CD4-positive, alpha-beta T cell treated with Interleukin-15 for 4 hours (primary cell): Measurements from ENCODE around the gene ZNF780B.
"Not testable (repeated sequence)": the region's sequence is repeated elsewhere in the genome, so short reads cannot be mapped to it uniquely, and the experiment has no call there.

Experiments used
- DNase-seq: peaks from one replicate; pipeline ENCODE4 v3.0.0-alpha.2; 2020; ENCODE audit warnings: low spot score

ZNF780B gene

DNA sequence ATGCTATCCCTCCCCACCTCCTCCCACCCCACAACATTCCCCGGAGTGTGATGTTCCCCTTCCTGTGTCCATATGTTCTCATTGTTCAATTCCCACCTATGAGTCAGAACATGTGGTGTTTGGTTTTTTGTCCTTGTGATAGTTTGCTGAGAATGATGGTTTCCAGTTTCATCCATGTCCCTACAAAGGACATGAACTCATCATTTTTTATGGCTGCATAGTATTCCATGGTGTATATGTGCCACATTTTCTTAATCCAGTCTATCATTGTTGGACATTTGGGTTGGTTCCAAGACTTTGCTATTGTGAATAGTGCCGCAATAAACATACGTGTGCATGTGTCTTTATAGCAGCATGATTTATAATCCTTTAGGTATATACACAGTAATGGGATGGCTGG lies 18.0 kb downstream of the ZNF780B start:
- DNase-seq: not testable (repeated sequence)

DNA sequence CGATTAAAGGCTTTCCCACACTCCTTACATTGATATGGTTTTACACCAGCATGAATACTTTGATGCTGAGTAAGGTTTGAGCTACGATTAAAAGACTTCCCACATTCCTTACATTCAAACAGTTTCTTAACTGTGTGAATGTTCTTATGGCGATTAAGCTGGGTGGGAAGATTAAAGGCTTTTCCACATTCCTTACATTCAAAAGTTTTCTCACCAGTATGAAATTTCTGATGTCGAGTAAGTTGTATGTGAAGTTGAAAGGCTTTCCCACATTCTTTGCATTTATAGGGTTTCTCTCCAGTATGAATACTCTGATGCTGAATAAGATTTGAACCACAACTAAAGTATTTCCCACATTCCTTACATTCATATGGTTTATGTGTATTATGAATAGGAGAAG lies 20.0 kb downstream of the ZNF780B start:
- no peak for DNase-seq

DNA sequence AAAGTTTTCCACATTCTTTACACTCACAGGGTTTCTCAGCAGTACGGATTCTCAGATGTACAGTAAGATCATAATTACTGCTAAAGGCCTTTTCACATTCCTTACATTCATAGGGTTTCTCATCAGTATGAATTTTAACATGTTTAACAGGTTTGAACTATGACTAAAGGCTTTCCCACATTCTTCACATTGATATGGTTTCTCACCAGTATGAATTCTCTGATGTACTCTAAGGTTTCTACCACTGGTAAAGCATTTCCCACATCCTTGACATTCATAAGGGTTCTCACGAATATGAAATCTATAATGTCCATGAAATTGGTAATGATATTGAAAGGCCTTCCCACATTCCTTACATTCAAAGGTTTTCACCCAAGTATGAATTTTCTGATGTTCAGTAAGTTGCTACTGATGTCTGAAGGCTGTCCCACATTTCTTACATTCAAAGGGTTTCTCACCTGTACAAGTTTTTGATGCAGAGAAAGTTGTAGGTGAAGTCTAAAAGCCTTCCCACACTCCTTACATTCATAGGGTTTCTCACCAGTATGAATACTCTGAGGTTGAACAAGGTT lies 22.0 kb downstream of the ZNF780B start:
- DNase-seq: no peak

DNA sequence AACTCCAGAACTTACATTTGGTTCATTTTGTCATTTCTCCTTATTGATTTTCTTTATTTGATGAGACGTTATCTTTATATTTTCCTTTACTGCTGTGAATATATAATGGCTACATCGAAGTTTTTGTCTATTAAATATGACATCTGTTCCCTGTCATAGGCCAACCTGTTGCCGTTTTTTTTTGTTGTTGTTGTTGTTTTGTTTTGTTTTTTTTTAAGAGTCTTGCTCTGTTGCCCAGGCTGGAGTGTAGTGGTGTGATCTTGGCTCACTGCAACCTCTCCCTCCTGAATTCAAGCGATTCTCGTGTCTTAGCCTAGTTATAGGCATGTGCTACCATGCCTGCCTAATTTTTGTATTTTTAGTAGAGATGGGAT lies 29.4 kb downstream of the ZNF780B start:
- no peak for DNase-seq

DNA sequence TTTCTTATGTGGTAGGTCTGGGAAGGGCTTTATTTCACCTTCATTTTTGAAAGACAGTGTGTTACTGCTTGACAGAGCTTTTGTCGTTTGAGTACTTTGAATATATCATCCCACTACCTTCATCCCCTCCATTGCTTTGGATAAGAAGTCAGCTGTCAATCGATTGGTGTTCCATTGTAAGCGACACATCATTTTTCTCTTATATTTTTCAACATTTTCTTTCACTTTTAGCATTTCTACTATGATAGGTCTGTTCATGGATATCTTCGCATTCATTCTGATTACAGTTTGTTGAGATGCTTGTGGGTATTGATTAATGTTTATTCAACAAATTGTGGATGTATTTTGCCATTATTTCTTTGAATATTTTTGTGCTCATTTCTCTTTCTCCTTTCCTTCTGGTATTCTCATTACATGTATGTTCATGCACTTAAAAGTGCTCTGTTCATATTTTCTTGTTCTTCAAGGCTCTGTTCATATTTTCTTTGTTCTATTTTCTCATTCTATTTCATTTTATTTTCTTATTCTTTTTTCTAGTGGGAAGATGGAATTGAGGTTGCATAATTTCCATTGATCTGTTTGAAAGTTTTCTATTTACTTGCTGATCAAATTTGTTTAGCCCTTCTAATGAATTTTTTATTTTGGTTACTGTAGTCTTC lies 30.0 kb downstream of the ZNF780B start:
- no peak for DNase-seq

DNA sequence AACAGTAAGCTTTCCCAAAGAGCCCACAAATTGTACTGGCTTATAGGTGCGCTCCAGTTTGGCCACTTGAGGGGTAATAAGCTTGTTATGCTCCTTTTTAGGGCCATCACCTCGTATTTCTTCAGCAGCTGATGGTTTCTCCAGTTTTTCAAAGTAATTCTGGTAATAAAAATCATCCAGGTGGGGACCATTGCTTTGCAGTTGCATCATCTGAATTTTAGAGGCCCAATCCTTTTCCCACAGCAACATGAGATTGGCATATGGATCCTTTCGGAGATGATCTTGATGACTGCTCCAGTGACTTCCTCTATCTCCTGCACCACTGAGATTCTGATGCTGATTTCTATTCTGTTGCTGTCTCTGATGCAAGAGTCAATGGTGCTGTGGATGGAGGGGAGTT lies 32.1 kb downstream of the ZNF780B start:
- DNase-seq: no peak

DNA sequence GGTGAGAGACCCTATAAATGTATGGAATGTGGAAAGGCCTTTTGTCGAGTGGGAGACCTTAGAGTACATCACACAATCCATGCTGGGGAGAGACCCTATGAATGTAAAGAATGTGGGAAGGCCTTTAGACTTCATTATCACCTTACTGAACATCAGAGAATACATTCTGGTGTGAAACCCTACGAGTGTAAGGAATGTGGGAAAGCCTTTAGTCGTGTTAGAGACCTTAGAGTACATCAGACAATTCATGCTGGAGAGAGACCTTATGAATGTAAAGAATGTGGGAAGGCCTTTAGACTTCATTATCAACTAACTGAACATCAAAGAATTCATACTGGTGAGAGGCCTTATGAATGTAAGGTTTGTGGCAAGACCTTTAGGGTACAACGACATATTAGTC lies 42.0 kb downstream of the ZNF780B start:
- DNase-seq: no peak

DNA sequence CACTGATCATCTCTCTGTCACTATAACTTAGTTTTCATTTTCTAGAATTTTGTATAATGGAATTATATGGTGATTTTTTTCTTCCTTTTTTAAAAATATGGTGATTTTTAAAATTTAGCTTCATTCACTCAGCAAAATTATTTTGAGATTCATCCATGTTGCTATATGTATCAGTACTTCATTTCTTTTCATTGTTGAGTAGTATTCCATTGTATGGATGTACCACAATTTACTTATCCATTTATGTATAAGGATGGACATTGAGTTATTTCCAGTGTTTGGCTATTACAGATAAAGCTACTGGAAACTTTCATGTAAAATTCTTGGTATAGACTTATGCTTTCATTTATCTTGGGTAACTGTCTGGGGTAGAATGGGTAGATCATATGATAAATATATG lies 46.4 kb downstream of the ZNF780B start:
- DNase-seq: no peak

DNA sequence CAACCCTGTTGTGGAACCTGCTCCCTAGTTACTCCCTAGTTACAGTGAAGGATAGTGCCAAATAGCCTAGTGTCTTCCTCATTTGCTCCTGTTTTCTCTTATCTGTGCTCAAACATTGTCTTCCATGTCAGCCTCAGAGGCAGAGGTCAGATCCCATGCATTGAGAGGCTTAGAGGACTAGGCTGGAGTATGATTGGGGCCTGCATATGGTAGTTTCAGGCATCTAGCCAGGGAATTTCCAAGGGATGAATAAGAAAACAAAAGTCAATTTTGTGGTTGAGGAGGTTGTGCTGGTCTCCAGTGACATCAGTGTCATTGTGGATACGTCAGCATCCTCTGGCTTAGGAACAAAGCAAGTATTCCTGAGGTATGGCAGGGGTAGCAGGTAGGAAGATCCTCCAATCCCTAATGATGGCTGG lies 49.7 kb downstream of the ZNF780B start:
- no peak for DNase-seq

DNA sequence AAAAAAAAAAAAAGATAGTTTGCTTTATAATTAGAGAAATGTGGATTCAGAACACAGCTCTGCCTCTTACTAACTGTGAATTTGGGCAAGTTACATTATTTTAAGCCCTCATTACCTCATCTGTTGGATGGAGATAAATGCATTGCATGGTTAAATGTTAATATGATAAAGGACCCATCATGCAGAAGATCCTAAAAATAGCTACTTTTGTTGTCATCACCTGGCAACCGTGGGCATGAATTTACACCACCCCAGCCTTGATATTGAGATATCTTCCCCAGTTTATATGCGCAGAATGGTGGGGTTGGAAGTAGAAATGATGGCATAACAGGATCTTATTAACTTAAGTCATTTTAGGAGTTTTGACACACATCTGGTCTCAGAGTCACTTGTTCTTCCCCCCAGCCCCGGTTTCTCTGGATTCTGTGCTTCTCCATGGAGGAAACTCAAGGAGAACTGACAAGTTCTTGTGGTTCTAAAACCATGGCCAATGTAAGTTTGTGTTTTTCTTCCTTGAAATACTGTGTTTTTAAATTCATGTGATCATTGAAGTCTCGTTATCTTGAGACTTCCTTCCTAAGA lies 50.2 kb downstream of the ZNF780B start:
- DNase-seq: no peak

DNA sequence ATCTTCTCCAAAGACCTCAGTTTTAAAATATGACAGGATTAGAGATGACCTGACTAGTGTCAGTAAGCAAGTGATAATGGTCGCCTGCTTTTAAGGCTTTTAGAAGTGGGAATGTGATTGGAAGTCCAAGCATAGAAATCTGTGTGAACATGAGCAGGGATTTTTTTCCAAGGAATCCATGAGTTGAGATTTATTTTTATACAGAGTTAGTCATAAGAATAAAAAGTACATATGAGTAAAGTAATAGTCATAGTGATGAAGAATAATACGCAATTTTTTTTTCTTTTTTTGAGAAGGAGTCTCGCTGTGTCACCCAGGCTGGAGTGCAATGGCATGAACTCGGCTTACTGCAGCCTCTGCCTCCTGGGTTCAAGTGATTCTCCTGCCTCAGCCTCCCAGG lies 57.5 kb downstream of the ZNF780B start:
- no peak for DNase-seq

DNA sequence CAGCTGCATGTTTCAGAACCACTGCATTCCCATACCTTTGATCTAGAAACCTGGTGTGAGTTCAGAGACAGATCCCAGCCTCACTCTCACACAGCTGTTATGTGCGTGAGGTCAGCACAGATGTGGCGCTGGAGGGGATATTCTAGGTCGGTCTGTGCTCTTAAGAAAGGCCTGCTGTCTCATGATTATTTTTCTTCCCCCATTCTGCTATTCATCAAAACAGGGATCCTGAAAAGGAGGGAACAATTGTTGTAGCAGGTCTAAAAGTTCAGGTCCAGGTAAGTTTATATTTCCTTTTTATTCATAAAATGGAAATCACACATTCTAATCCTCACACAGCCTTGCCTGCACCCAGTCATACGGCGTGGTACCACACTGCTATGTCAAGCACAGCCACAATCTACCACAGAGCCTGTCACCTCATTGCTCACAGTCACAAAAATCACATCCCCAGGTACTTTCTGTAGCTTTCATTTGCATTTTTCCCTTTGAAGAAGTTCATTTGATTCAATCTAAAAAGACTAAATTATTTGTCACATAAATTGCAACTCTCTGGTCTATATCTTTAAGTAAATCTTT lies 58.3 kb downstream of the ZNF780B start:
- peak; percentile 2 for DNase-seq

DNA sequence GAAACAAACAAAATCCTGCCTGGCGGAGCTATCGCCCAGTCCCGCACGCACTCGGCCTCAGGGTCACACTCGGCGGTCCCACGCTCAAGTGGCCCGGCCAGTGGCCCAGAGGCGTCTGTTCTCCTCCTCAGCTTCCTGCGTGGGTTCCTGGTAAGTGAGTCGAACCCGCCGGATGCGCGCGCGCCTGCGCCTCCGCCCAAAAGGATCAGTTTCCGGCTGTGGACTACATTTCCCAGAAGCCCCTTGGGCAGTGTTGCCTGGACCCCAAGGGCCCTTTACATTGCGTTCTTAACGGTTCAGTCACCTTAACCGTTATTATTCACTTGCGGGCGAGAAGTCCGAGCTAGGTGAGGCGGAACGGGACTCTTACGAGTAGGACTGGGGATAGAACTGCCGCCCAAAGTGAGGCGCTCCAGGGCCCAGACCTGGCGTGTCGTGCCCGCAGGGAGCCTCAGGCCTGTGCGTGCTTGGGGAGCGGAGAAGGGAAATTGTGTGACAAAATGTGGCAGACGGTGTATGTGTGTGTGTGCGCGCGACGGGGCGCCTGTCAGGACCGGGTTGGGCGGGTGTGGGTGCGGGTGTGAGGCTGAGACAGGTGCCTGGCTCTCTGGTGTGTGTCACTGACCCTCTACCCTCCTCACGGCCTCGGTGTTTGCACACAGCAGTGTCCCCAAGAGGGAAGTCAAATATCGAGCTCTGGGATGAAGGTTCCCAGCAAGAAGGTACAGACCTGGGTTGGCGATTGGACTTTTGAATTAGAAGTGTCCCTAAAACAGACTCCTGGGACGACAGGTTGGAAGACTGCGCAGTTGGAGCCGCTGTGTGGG lies 59.0 kb downstream of the ZNF780B start, which contains the start of gene ZNF546:
ZNF546 (plus strand) TSS at position 250 of the 827 bp plus-strand sequence. CDS start 1,267 bp downstream, outside the sequence.
- DNase-seq: peak; percentile 93

DNA sequence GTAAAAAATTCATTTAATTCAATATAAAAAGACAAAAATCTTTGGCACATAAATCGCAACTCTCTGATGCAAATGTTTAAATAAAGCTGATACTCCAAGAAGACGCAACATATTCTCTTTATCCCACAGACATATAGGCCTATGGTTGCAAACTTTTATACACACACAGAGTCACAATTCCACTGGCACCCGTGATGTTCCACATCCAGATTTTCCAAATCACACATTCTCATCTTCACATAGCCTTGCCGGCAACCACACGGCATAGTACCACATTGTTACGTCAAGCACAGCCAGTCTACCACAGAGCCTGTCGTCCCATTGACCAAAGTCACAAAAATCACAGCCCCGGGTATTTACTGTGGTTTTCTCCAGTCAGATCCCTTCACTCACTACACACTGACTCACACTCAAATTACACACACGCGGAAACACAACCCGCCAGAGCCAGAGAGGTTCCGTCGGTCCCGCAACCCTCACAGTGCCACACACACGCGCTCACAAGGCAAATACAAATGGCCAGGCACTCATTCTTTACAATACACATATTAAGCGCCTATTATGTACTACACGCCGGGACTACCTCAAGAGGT lies 59.7 kb downstream of the ZNF780B start:
- peak; percentile 50 for DNase-seq

DNA sequence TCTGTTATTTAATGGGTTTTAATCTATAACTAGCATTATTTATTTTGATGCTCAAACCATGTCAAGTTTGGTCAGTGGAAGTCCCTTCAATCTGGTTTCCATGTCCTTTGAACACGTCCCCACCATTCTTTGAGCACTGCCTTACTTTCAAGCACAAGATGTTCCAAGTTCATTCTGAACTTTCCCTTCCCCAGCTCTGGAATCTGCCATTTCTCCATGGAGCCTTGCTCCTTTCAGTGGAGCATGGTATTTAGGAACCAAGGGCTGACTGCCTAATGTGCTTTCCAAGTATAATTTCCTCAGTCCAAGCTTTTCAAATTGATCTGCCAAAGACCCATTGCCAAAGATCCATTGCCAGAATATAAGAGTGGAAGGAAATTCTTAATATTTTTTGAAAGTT lies 60.2 kb downstream of the ZNF780B start:
- DNase-seq: no peak

DNA sequence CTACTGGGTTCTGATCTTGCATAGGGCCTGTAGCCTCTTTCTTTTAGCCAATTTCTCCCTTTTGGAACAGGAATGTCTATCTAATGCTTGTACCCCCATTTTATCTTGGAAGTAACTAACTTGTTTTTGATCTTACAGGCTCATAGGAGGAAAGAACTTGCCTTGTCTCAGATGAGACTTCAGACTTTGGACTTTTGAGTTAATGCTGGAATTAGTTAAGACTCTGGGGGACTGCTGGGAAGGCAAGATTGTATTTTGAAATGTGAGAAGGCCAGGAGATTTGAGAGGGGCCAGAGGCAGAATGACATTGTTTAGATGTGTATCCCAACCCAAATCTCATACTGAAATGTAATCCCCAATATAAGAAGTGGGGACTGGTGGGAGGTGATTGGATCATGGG lies 61.7 kb downstream of the ZNF780B start:
- no peak for DNase-seq

DNA sequence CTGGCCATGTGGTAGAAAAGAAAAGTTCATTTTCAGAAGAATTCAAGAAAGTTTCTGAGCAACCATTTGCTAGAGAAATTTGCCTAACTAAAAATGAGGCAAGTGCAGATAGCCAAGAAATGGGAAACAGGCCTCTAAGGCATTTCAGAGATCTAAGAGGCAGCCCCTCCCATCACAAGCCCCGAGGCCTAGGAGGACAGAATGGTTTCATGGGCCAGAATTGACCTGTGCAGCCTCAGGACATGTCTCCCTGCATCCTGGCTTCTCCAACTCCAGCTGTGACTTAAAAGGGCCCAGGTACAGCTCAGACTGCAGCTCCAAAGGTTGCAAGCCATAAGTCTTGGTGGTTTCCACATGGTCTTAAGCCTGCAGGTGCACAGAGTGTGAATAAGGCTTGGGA lies 62.4 kb downstream of the ZNF780B start:
- DNase-seq: no peak

DNA sequence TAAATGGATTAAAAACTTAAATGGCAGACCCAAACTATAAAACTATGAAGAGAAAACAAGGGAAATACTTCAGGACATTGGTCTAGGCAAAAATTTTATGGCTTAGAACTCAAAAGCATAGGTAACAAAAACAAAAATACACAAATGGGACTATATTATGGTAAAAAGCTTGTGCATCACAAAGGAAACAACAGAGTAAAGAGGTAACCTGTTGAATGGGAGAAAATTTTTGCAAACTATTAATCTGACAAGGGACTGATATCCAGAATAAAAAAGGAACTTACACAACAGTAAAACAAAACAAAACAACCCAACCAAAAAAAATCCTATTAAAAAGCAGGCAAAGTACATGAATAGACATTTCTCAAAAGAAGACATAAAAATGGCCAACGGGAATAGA lies 68.4 kb downstream of the ZNF780B start:
- no peak for DNase-seq

DNA sequence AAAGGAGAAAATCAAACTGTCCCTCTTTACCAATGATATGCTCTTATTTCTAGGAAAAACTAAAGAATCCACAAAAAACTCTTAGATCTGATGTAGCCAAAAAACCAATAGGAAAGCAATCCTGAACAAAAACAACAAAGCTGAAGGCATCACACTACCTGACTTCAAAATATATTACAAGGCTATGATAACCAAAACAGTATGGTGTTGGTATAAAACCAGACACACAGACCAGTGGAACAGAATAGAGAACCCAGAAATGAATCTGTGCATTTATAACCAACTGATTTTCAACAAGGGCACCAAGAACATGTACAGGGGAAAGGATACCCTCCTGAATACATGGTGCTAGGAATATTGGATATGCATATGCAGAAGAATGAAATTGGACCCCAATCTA lies 68.9 kb downstream of the ZNF780B start:
- DNase-seq: no peak

DNA sequence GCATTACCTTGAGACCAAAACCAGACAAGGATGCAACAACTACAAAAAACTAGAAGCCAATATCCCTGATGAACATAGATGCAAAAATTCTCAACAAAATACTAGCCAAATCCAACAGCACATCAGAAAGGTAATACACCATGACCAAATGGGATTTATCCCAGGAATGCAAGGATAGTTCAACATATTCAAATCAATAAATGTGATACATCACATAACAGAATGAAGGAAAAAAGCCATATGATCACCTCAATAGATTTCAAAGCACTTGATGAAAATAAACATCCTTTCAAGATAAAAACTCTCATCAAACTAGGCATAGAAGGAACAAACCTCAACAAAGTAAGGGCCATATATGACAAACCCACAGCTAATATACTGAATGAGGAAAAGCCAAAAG lies 69.4 kb downstream of the ZNF780B start:
- DNase-seq: no peak

DNA sequence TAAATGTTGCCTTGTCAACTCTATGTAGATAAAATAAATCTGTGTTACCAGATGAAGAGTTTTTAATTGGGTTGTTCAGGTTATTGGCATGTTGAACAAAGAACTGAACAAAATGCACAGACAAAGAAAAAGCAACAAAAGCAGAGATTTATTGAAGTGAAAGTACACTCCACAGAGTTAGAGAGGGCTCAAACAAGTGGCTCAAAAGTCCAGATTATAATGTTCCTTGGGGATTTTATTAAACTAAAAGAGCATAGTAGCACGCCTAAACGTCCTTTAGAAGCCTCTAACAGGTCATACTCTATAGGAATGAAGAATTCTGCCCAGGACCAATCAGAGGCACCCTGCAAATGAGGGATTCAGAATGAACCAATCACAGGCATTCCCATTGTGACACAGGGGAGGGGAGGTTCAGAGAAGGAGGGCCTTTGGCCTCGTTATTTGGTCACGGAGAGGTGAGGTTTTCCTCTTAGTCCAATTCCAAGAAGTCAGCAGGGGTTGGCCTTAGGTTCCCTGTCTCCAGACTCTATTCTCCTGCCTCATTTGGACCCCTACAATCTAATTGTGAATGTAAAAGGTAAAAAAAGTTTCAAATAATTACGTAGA lies 72.2 kb downstream of the ZNF780B start:
- no peak for DNase-seq

DNA sequence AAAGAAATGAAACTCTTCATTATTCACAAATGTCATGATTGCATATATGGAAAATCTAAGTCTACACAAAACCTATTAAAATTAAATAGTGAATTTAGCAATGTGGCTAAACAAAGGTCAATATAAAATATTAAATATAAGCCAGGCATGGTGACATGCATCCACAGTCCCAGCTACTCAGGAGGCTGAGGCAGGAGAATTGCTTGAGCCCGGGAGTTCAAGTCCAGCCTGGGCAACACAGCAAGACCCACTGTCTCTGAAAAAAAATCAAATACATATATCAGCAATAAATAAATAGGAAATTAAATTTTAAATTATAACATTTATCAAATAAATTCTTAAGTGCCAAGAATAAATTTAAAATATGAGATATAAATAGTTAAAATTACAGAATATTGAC lies 73.1 kb downstream of the ZNF780B start:
- DNase-seq: no peak
